ENCODE measurements around the gene TOP3B. TPM values are rescaled to one million over a fixed set of nuclear protein-coding genes. Genes with fewer than 3 reads are reported as not detected.

The TOP3B gene
- total RNA-seq, 1 experiment from 2014 or later, result 20.5 TPM

- no peak for DNase-seq (ENCODE audit: low spot score)
Observed at GRCh38 chr22:21981874-21982273, 713 bp downstream of the TOP3B start.

DNA sequence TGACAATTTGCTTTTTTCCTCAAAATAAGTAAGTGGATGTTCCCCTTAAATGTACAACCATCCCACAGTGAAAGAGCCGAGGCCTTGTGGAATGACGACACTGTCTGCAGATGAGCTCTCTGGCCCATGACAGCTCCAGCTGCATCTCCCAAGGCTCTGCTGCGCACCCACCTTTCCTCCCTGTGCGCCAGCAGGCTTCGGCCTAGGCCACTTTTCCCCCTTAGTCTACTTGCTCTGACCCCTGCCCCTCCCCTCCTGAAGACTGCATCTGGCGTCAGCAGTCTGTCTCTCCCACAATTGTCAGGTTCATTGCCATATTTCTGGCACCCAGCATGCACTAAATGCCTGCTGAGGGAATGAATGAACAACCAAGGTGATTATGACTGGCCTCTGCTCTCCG is 2.0 kb downstream of the TOP3B start:
- DNase-seq (ENCODE audit: low spot score), result no peak

GRCh38 chr22:21978564-21979386 is 3.8 kb downstream of the TOP3B start:
- DNase-seq (ENCODE audit: low spot score), result no peak

GRCh38 chr22:21977814-21978213 is 4.8 kb downstream of the TOP3B start:
- DNase-seq (ENCODE audit: low spot score), result no peak

DNA sequence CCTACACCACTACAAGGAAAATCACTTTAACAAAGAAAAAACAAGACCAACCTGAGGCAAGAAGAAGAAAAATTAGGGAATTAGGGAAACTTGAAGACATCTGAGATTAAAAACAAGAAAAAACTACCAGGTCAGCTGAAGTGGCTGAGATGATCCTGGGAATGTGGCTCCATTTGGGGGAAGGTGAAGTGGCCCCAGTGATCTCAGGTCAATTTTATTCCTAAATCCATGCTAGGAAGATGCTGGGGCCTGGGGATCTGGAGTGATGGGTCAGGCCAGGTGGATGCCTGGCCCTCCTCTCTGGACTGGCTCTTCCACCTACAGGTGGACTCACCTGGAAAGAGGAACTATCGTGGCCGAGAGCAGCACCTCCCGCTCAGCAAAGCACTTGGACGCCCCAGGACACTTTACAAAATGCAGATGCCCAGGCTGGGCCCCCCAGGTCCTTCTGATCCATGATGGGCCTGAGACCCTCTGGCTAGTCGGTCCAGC is 6.7 kb downstream of the TOP3B start:
- DNase-seq (ENCODE audit: low spot score), result no peak

DNA sequence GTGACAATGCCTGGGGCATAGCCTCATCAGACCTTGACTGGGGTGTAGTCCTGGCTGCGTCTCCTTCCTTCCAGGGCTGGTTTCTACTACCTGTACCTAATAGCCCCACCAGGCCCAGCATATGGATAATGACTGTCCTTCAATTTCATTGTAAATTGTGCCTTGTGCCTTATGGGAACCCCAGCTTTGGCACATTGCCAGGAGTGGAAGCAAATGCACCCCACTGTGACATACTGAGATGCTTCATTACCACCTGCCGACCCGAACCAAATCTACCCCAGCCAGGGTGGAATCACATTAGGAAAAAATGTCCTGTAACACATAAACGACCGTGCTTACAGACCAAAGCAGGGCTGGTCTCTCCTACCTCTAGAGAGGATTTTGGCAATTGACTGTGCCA is 7.3 kb downstream of the TOP3B start:
- no peak for DNase-seq (ENCODE audit: low spot score)

DNA sequence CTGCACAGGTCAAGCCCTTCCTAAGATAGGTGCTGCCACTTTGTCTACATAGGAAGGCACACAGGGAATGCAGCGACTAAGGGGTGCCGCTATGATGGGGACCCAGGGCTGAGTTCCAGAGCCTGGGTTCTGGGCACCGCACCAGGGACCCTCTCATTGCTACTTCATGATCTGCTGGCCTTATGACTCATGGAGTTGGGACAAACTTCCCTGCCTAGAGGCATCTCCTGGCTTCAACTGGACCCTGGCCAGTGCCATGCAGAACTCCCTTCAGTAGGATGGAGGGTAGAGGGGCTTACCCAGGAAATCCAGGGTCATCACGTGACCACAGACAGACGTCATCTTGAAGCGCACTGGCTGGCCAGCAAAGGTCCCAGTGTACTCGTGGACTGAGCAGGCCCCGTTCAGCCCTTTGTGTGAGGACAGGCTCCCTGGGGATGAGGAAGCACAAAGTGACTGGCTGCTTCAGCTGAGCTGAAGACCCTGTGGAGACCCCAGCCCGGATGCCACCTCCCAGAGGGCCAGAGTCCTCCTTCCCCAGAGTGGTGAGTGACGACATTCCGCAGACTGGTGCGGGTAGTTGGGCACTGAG is 8.4 kb downstream of the TOP3B start:
- no peak for DNase-seq (ENCODE audit: low spot score)

DNA sequence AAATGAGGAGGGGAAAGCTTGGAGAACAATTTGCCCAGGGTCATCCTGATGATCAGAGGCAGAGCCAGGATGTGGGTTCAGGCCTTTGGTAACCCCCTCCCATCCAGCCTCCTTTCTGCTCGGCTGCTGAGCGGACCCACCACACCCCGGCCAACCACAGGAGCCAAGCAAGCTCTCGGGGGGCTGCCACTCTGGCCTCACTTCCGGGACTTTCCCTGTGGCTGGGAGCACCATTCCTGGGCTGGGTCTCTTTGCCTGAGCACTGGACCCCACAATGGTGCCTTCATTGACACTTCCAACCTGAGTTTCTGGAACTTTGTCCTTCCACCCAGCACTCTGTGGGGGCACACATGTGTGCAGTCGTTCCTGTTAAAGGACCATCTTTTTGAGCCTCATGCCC is 9.8 kb downstream of the TOP3B start:
- no peak for DNase-seq (ENCODE audit: low spot score)

DNA sequence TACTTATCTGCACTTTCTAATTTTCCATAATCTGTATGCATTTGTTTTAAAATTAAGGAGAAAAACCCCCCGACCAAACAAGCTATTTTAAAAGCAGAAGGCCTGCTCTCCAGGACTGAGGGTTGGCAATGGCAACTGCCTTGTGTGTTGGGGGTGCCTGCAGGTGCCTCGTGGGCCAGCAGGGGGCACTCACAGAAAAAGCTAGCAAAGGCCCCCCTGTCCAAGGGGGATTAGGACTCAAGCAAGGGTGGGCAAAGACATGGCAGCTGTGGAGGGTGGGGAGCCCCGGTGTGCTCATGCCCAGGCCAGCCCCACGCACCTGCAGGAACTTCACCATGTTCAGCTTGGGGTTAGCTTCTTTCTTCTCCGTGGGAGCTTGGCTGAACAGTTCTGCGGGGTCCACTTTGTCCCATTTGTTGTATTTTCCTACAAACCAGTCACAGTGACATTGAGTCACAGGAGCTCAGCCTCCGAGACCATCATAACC is 10.3 kb downstream of the TOP3B start:
- no peak for DNase-seq (ENCODE audit: low spot score)

DNA sequence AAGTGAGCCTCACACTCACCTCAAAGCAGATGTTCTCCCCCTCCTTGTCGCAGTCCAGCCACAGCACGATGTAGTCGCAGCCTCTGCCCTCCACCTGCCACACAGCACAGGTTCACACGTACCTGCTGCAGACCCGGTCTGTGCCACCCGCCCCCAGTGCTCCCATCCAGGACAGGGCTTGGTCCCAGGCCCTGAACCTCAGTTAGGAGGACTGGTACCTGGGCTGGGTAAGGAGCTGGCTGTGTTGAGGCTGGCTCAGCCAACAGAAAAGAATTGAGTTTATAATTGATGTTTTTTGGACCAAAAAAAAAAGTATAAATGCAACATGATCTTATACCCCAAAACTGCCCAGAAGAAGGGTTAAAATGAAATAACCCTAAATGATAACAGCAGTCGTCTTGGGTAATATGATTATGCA is 10.7 kb downstream of the TOP3B start:
- no peak for DNase-seq (ENCODE audit: low spot score)

DNA sequence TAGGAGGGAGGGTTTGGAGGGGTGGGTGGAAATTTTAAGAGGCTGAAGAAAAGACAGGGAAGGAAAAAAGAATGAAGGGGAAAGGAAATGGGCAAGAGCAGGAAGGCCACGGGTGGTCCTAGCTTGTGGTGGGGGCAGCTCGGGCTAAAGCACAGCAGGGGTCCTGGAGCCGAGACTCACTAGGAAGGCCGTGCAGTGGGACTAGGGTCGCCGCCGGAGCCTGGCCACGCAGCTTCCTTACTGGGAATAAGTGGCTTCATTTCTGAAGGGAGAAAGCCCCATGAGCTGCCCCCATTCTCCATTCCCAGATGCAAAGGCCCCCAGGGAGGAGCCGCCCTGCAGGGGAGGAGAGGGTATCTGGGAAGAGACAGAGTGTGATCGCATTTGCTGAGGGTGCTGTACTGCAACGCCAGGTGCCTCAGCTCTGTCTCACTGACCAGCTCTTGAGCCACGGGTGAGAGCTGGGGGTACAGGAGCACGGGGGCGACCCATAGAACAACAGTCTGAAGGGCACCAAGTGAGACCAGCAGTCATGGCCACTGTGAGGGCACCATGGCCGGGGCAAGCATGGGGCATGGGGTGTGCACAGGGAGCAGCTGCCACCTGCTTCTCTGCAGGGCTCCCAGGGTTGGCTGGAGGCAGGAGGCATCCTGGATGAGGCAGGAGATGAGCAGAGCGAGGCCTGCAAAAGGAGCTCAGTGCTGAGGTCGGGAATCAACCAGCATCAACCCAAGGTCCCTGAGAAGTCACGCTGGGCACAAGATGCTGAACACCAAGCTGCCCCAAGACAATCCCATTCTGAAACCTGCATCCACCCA is 11.6 kb downstream of the TOP3B start:
- DNase-seq (ENCODE audit: low spot score), result no peak

GRCh38 chr22:21970037-21970799 is 12.4 kb downstream of the TOP3B start:
- no peak for DNase-seq (ENCODE audit: low spot score)

DNA sequence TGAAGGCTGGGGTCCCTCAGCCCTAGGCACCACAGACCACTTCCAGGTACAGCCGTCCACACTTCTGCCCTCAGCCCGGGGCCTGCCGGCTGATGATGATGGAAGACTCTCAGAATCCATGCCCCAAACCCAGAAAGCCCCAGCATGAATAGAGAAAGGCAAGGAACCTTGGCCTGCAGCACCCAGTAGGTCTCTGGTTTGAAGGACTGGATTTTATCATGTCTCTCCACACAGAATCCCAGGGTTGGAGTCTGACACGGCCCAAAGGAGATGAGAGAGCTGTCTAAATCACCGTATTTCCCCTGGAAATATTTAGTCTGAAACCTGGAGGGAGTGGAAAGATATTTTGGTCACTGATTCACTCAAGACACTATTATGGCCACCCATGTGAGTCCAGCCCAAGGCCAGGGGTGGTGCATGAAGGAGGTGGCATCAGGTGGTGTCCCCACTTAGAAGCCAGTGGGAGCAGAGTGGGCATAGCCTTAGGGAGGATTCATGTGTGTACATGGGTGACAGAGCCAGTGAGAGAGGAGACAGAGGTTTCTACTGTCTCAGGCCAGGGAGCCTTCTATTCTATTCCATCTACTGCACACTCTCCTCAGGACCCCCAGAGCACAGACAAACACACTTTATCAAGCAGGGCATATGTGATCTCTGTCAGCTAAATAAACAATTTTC is 14.0 kb downstream of the TOP3B start:
- no peak for DNase-seq (ENCODE audit: low spot score)

DNA sequence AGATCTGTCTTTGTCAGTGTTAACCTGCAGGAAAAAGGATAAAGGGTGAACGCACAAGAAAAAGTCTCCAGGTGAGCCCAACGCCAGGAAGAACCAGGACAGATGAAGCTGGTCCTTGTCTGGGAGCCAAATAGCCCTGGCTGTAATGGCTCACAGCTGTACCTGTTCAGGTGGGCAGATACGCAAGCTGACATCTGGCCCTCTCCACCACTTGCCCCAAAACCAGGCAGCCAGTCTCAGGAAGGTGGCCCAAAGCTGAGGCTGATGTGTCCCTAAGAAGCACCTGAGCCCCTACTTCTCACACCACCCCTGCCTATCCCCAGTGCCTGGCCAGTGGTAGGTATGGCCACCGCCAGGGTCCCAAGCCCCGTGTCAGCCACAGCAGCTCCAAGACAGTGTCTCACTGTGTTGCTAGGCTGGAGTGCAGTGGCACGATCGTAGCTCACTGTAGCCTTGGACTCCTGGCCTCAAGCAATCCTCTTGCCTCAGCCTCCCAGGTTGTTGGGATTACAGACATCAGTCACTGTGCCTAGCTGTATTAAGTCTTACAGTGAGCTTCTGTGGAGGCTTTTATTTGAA is 14.8 kb downstream of the TOP3B start:
- no peak for DNase-seq (ENCODE audit: low spot score)

DNA sequence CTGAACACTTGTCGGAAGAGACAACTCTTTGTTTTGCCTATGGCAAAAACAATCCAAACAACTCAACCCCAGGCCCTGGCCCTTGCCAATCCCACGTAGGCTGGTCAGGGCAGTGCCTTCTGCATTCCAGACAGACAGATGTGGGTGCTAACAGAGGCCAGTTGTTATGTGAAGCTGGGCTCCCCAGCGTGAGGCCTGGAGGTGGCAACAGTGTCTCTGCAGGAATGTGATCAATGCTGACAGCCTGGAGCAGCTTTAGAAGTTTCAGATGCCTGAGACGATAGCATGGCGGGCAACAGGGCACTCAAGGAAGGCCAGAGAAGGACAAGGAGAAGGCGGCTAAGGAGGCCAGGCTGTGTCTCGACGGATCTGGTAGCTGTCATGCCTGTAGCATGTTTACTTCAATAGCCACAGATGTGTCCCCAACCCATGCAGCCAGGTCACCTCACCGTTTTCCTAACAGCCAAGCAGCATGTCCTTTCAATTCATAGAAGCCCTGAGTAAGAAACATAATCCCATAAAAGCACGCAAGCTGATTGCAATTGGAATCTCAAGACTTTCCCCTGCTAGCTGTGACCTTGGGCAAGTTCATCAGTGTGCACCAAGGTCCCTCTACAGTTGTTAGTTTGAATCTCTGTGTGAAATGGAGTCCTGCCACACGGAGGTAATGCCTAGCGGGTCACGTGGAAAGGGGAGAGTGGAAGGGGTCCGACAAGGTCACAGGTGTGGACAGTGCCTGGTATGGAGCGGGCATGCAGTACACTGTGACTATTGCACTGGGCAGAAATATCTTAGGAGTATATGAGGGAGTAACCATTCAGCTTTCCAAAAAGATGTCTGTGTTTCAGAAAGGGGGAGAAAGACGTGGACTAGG is 15.7 kb downstream of the TOP3B start:
- no peak for DNase-seq (ENCODE audit: low spot score)

DNA sequence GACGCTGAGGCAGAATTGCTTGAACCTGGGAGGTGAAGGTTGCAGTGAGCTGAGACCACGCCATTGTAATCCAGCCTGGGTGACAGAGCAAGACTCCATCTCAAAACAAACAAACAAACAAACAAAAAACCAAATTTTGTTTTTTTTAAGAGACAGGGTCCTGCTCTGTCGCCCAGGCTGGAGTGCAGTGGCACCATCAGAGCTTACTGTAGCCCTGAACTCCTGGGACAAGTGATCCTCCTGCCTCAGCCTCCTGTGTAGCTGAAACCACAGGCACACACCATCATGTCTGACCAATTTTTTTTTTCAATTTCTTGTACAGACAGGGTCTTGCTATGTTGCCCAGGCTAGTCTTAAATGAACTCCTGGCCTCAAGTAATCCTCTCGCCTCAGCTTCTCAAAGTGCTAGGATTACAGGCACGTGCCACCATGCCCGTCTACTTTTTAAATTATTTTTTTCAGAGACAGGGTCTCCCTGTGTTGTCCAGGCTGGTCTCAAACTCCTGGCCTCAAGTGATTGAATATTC is 16.8 kb downstream of the TOP3B start:
- no peak for DNase-seq (ENCODE audit: low spot score)

GRCh38 chr22:21964918-21965484 is 17.6 kb downstream of the TOP3B start:
- no peak for DNase-seq (ENCODE audit: low spot score)

DNA sequence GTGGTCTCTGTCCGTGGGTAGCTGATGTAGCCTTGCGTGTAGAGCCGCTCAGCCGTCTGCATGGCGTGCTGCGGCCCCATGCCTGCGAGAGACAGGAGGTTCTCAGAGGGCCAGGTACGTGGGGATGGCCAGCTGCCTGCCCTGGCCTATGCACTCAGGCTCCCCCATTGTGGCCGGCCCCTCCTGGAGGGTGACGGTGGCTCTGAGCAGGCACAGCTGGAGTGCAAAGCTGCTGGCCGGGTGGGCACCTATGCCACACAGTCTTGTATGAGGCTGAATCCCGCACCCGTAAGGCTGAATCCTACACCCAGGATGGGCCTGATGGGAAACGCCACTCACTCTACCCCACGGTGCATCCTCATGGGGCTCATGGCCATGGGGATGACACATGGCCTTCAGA is 18.4 kb downstream of the TOP3B start:
- no peak for DNase-seq (ENCODE audit: low spot score)

DNA sequence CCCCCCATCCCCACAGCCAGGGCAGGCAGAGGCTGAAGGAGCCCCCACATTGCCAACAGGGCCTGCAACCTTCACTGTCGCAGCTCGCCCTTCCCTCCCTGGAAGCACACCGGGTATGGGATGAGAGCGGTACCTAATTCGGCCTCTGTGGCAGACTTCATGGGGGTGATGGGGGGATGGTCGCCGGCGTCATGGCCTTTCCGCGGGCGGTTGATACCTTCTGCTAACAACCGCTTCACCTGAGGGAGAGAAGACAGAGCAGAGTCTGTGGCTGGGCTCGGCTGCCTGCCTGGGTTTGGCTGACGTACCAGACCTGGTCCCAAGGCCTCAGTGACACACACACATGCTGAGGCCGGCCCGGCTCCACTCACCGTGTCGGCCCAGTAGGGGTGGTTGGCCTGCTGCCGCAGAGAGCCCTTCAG is 18.8 kb downstream of the TOP3B start:
- DNase-seq (ENCODE audit: low spot score), result no peak

All from A172 (cell line).